AML-193 (cell line): ENCODE measurements around the gene UQCR11.
"Not testable (repeated sequence)": the region's sequence is repeated elsewhere in the genome, so short reads cannot be mapped to it uniquely, and the experiment has no call there.

Source experiments
- DNase-seq, 2 experiments: peaks; one replicate each; lab custom pipeline; 2025; lab: John Stamatoyannopoulos, UW

The UQCR11 gene

DNA sequence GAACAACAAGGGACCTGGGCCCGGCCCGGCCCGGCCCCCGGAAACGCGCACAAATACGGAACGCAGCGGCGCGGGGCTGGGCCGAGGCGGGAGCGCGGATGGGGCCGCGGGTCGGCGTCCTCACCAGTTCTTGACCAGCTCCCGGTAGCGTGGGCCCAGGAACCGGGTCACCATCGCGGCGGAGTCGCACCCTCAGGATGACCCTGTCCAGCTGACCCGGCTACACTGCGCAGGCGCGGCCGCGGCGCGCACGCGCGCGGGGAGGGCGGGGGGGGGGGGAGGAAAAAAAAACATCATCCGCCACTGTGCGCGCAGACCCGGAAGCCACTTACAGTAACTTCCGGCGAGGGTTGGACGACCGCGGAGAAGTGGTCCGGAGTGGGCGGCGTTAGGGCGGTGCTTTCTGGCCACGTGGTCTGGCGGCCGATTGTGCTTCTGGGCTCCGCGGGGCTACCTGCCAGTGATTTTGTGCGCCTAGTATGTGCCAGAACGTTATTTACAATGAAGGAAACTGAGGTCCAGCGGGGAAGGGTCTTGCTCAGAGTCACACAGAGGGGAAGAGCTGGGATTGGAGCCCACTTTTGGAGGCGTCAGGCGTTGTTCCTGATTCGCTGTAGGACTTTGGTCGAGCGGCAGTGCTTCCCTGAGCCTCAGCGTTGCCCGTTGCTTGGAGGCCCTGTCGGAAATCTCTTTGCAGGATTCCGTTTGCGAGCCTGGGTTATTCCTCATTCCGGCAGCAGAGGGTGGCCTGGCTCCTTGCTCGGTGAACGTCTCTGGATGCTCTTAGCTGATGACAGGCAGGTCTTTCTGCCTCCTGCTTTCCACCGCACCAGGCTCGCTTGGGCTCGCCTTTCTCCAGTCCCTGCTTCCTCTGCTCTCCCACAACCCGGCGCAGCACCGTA is at the start of gene UQCR11:
Gene UQCR11 (minus strand): TSS at position 227 of the 902 bp plus-strand sequence. CDS start 53 bp downstream, at position 174.
- peak; percentile 85 to 86 for DNase-seq

DNA sequence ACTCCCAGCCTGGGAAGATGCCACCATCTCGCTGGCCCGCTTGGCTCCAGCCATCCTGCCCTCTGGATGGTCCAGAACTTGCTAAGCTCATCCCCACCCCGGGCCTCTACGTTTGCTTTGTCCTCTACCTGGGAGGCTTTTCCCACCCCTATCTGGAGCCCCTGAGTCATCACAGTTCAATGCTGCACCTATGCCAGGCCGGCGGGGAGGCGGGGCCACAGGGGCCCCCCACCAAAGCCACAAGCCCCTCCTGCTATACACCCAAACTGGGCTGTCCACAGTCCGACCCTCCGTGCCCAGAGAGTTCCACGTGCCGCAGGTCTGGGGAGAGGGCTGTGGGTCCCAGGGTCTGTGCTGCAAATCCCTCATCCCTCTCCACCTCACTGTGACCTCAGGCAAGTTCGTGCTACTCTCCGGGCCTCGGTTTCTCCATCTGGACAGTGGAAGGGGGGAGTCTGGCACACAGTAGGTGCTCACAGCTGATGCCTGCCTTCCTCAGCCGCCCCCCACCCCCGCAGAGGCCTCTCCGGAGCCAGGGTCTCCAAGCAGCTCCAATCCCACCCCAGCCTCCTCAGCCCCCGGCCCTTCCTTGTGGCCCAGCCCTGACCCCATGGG is 49.0 kb upstream of the UQCR11 start:
- DNase-seq, result no peak

DNA sequence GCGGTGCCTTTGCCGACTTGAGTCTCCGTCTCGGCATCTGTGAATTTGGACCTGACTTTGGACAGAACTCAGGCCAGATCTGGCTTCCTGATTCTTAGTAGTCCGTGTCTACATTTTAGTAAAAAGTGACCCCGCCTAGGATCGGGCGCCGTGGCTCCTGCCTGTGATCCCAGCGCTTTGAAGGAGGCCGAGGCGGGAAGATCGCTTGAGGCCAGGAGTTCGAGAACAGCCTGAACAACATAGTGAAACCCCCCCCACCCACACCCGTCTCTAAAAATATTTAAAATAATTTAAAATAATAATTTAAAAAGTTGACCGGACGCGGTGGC is 48.0 kb upstream of the UQCR11 start:
- peak; percentile 65 to 71 for DNase-seq

DNA sequence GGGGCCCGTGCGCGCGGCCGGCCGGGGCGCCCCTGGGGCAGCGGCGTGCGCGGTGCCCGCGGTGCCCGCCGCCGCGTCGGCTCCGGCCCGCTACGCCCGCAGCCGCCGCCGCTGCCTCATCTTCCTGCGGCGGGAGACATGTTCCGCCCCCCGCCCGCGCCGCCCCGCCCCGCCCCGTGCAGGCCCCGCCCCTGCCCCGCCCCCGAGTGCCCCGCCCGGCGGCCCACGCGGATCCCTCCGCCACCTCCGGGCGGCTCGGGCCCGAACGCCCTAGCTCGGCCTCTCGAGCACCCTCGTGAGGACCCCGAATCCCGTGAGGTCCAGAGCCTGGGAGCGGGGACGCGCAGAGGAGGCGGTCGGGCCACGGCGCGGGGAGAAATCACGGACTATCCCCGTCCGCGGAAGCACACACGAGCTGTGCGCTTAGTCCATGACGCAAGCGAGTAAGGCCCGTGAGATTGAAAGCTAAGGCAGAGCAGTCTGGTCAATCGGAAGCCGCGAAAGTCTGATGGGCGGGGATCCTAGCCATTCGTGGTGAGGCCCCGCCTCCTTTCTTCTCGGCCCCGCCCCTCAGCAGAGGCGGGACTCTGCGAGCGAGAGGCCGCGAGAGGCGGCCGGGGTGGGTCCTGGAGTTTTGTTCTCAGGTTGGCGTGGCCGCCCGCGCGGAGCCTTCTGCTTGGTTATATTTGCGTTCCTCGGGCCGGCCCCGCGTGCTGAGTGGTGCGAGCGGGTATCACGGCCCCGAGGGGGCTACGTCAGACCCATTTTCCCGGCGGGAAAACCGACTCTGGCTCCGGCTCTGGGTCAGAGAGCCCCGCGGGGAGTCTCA is 47.4 kb upstream of the UQCR11 start, which contains the start of gene TCF3:
Gene TCF3 (minus strand): TSS at position 145 of the 829 bp plus-strand sequence. CDS start 2,367 bp downstream, outside the sequence.
- DNase-seq, result peak; percentile 95 to 96

DNA sequence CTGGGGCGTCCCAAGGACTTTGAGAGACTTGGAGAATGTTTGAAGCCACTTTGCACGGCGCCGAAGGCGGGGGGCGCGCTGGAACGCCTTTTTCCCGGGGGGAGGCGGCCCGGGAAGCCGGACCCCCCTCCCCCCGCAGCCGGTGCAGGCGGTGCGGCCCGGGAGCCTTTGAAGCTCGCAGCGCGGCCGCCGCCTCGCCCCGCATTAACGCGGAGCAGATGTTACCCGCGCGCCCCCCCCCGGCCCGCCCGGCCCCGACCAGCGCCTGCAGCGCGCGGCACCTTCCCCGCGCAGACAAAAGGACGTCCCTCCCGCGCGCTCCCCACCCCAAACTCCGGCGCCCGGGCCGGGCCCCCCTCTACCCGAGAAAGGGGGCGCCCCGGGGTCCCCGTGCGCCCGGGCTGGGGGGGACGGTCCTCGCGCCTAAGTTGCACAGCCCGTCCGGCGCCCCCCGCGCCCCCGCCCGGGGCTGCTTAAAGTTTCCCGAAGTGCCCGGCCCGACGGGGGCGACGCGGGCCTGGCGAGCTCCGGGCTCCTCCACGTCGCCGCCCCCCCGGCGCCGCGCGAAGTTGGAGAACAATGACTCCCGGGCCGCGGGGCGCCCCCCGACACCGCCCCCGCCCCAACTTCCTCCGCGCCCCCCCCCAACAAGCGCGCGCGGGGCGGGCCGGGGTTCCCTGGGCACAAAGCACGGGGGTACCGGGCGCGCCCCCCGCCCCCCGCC is 46.5 kb upstream of the UQCR11 start:
- DNase-seq, result peak; percentile 7 to 23

DNA sequence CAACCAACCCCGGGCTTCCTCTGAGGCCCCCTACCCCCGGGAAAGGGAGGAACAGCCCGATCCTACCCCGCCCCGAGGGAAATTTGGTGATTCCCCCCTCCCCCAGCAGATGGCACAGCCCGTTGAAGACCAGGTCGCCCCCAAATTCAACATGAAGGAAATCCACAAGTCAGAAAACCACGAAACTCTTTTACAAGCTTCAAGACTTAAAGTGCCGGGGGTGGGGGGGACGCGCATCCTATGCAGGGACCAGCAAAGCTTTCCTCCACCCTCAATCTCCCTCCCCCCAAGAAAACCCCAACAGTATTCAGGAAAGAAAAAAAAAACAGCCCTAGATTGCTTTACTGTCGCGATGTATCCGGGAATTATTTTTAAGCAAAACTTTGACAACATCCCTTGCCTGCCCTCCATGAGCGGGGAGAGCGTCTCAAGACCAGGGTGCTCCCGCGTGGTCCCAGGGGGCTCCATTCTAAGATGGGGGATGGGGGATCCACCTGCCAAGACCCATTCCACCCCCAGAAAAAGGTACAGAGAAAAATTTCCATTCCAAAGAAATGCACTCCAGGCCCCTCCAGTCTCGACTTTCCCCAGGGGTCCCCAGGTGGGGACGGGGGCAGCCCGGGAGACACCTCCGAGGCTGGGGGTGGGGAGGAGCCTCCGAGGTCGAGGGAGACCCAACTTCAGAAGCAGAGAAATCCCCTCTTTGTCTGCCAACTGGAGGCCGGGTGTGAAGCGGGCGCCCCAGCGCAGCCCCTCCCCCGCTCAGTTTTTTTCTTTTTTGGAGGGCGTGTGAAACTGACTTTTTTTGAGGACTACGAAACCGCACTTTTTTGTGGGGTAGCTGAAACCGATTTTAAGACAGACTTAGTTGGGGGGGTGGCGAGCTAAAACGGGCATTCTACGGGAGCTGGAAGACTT is 45.6 kb upstream of the UQCR11 start:
- DNase-seq, result no peak

DNA sequence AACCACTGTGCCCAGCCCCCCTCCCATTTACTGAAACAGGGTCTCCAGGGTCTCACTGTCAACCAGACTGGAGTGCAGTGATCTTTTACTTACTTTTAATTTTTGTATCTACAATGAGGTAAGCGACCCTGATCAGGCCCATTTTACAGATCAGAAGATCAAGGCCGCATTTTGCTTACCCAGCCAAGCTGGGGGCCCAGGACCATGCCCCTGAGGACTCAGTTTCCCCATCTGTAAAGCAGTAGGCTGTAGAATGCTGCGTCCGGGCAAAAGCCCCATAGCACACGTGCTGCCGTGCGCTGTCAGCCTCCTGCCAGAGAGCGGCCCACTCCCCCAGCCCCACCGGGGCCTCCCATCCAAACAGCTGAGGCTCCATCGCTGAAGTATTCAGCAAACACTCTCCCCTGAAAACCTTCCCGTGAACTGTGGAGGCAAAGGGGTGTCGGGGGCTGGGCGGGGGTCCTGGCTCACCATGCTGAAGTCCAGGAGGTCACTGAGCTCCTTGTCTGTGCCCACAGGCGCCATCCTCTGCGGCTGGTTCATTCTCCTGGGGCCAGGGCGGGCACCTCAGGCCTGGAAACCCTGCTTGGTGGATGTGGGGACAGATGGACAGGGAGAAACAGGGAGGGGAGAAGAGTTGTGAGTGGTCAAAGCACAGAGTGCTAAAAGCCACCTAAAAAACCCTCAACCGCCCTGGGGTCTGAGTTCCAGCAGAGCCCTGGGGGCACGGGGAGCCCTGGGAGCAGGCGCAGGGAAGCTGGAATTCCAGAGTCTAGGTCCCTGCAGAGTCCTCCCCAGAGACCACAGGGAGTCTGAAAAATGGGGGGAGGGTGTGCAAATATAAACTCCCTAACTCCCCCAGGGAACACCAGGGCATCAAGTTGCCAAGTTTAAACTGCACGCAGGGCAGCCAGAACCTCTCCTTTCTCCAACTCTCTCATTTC is 44.7 kb upstream of the UQCR11 start:
- no peak for DNase-seq

DNA sequence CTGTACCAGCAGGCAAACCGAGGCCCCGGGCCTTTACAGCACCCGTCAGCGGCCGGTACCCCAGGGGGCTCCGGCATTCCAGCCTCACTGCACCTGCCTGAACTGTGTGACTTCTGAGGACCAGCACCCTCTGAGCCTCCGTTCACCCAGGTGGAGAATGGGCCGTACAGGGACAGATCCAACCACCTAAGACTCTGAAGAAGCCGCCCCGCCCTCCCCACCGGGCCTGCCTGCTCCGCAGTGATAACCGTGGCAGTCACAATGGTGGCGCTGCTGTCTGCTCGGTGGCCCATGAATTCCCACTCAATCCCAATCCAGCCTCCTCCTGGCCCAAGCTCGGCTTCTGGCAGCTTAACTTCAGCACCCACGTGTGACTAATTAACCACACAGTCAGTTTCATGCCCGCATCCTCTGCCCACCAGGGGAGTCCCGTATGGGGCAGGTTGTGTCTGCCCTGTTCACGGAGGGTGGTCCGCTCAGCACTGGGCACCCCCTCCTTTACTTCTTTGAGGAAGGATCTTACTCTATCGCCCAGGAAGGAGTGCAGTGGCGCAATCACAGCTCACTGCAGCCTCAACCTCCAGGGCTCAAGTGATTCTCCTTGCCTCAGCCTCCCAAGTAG is 43.8 kb upstream of the UQCR11 start:
- no peak for DNase-seq

DNA sequence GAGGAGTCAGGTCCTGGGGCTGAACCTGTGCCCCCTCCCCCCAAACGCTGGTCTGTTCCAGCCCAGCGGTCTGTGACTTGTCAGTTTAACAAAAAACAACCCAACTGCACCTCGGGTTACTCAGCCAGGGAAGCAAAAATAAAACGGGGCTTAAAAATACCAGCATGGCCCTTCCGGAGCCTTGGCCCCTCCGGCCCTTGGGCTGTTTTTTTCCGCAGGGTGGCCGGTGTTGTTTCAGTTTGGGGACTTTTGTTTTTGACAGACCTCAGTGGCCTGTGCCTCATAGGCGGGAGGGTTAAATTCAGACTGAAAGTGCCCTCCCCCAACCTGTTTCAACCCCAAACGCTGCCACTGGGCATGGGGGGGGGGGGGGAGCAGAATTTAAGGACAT is 43.2 kb upstream of the UQCR11 start:
- DNase-seq, result no peak

DNA sequence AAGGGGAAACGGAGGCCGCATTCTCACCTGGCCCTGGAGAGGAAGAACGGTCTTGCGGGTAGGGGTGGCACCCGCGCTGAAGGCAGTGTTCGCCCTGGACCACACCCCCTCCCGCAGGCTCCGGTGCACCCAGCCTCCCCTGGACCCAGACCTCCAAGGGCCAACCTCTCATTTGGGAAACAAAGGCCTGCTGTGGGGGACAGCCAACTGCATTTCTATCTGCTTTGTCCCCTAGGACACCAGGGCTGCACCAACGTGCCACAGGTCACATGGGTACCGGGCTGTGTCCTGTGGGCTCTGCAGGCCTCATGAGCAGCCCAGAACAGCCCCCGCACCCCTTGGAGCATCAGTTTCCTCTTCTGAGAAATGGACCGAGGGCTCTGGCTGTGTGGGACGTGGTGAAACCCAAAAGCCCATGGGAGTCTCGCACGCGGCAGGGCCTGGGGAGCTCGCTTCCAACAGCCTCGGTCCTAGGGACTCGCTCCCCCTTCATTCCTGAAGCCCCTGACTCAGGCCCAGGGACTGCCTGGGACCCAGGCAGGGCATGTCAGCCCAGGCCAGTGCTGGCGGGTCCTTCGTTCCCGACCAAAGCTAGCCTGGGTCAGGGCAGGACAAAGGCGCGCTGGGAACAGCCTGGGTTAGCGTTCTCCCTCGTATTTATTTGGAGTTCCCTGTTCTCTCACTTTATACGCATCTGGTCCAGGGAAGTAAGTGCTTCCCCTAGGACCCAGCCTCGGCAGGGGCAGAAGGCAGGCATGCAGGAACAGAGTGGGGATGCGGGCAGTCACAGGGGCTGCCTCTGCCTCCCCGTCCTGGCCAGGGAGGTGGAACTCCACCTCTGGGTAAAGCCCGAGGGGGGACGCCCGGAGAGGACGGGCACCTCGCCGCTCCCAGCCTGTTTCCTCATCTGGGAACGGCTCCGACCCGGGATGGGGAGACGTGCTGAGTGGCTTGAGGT is 42.5 kb upstream of the UQCR11 start:
- DNase-seq, result no peak

DNA sequence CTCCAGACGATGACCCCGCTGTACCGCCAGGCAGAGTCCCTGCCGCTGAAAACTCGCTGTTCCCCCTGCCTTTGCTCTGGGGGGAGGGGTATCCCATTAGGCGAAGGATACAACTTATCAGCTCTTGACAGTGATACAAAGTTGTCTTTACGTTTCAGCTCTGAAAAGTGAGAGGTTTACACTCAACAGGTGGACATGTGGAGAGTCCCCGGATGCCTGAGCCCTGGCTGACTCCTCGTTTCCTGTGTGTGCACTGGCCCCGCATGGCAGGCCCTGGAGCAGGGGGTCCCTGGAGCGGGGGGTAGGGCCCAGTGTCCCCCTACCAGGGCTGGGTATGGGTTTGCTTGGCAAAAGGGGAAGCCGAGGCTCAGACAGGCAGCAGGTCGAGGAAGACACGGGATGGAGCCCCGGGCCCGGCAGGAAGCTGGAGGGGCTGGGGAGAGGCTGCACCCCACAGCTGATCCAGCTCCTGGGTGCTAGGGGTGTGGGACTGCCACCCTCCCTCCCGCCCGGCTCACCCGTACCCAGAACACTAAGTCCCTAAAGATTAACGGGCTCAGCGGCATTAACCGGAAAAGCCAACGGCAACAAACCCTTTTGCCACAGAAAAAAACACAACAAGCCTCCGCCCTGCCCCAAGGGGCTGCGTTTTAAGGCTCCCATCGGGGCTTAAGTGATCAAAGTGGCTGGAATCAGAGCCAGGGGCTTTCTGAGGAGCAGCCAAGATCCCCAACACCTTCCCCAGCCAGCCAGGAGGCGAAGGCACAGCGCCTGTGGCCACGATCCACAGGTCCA is 41.6 kb upstream of the UQCR11 start:
- no peak for DNase-seq

DNA sequence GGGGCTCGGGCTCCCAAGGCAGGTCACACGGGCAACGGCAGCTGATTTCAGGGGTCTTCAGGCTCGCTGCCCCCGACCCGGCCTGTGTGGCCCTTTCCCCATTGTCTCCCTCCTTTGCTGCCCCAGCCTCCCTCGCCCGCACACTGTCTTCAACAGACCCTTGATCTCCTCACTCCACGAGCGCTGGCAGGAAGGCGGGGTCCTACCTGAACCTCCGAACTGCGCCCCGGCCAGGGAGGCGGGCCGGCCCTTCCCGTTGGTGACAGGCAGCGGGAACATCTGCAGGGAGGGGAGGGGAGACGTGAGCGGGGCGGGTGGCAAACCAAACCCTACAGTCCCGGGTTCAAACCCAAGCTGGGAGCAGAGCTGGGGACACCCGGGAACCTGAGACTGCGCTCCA is 40.9 kb upstream of the UQCR11 start:
- no peak for DNase-seq

DNA sequence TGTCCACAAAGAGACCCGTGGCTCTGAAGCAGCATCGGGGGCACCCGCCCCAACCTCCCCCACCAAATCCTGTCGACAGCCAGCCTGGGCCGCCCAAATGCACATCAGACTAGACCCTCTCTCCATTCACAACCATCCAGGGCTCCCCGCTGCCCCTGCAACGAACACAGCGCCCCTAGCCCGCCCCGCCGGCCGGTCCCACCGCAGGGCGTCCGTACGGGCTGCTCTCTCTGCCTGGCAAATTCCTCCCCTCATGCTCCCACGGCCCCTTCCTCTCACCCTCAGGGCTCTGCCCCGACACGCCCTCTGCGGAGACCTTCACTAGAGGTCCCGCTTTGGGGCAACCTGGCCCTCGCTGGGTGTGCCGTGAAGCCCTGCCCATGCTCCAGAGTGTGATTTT is 40.0 kb upstream of the UQCR11 start:
- DNase-seq, result no peak

DNA sequence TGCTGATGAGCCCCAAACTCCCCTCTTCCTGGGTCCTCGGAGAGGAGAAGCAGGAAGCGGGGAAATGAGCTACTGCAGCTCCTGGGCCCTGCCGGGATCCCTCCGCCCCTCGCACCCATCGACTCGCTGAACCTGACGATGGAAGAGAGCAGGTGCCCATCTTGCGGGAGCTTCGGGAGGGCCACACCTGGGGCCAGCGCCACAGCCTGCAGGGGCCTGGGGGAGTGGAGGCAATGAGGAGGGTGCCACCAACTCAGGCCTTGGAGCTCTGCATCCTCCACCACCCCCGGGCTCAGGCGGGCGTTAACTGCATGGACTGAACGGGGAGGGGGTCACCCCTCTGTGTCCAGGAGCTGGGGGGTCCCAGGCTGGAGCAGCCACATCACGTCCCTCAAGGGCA is 38.8 kb upstream of the UQCR11 start:
- DNase-seq, result no peak

DNA sequence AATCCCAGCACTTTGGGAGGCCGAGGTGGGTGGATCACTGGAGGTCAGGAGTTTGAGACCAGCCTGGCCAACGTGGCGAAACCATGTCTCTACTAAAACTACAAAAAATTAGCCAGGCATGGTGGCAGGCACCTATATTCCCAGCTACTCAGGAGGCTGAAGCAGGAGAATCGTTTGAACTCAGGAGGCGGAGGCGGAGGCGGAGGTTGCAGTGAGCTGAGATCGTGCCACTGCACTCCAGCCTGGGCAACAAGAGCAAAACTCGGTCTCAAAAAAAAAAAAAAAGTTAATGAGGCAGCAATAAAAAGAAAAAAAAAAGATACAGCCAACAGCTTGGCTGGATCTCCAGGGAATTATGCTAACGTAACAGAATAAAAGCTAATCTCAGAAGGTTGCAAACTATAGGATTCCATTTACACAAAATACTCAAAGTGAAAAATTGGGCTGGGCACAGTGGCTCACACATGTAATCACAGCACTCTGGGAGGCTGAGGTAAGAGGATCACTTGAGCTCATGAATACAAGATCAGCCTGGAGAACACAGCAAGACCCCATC is 35.7 kb upstream of the UQCR11 start:
- DNase-seq, result not testable (repeated sequence)

DNA sequence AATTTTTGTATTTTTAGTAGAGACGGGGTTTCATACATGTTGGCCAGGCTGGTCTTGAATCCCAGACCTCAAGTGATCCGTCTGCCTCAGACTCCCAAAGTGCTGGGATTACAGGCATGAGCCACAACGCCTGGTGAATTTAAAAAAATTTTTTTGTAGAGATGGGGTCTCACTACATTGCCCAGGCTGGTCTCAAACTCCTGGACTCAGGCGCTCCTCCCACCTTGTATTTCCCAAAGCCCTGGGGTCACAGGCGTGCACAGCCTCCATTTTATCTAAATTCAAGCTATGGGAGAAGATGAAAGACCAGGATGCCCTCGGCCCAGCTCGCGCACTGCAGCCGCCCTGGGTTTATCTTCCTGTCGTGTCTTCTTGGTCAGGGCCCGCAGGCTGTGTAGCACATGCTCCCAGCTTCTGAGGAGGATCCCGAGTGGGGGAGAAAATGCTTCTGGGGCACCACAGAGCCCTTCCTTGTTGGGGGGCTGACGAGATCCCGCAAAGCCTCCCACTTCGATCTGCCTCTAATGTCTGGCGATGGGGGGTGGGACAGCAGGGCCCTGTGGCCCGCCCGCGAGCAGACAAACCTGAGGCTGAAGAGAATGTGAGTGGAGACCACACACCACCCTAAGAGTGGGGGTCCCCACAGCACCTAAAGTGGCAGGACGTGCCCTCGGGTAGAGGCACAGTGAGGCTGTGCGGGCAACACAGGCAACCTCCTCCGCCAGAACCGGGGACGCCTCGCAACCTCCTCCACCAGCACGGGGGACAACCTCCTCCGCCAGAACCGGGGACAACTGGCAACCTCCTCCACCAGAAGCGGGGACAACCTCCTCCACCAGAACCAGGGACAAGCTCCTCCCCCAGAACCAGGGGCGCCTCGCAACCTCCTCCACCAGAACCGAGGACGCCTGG is 31.3 kb upstream of the UQCR11 start:
- DNase-seq, result no peak
